Skeletal muscle cell (primary cell): Measurements from ENCODE around the gene PXYLP1.

ENCODE experiments used
- DNase-seq: peaks from one replicate; pipeline ENCODE4 v3.0.0-alpha.2; 2010; ENCODE audit warnings: low read depth
- H3K4me3 ChIP-seq: 2 replicates; pipeline ENCODE4 v1.5.1; 2011; ENCODE audit warnings: low read depth, mild to moderate bottlenecking, control low read depth, low read length, moderate library complexity

PXYLP1 gene

DNA sequence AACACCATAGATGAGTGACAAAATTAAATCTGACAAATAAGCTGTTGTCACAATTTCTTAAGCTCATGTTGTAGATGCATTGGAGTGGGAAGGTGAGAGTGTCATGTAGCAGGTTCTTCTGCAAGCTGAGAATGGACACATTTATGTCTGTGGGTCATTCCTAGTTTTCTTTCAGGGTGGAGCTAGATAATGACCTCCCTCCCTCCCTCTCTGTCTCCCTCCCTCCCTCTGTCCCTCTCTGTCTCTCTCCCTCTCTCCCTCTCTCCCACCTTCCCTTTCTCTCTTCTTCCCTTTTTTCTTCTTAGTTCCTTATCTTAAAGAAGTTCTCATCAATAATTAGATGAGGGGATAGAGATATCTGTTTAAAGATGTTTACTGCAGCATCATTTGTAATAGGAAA, 36.0 kb downstream of the PXYLP1 start:
- DNase-seq = no peak
- no peak overlapping the region for H3K4me3 ChIP-seq

DNA sequence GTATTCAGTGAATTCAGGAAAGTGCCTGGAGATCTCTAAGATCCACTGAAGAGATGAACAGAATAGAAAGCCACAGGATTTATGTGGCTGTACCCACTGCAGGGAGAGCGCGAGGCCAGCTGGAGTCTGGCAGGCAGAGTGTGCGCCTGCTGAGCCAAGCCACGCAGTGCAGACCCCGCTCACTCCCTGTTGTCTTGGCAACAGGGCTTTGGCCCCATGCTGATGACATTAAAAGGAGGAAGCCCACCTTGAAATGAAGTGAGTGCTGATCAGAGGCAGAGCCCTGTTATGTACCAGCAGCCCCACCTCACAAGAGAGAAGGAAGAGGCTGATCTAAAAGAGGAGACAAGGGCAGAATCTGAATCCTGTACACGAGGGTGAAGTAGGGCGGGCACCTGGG, 36.7 kb downstream of the PXYLP1 start:
- DNase-seq = no peak
- H3K4me3 ChIP-seq = no peak overlapping the region

DNA sequence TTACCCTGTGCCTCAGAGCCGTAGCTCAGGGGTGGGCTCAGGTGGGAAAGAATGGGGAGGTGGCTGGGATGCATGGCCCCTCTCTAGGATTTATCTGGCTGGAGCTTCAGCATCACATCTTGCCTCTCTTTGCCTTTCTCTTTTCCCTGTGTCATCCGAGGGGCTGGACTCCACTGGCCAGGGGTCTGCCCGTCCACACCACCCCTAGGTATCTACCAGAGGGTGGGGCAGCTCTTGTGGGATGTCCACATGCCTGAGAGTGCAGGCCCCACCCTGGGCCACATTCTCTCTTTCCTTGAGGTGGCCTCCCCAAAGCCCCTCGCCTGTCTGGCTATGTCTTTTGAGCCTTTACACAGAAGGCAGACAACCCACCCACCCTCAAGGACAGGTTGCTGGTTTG, 37.2 kb downstream of the PXYLP1 start:
- no peak for DNase-seq
- H3K4me3 ChIP-seq = no peak overlapping the region

DNA sequence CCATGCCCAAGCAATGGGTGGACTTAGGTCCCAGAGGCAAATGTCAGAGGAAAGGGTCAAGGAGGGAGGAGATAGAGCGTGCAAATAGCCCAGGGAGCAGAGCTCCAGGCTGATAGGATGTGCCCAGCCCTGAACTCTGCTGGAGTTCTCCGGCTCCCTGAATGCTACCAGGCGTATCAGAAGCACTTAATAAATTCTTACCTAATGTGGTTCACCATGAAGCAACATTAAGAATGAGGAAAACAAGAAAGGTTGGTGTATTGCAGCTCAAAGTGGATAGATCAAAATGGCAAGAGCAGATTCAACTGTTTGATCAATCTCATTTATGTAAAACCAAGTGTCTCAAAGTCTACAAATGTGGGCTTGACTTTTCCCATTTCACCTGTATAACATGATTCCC, 38.3 kb downstream of the PXYLP1 start:
- no peak overlapping the region for H3K4me3 ChIP-seq
- no peak for DNase-seq

DNA sequence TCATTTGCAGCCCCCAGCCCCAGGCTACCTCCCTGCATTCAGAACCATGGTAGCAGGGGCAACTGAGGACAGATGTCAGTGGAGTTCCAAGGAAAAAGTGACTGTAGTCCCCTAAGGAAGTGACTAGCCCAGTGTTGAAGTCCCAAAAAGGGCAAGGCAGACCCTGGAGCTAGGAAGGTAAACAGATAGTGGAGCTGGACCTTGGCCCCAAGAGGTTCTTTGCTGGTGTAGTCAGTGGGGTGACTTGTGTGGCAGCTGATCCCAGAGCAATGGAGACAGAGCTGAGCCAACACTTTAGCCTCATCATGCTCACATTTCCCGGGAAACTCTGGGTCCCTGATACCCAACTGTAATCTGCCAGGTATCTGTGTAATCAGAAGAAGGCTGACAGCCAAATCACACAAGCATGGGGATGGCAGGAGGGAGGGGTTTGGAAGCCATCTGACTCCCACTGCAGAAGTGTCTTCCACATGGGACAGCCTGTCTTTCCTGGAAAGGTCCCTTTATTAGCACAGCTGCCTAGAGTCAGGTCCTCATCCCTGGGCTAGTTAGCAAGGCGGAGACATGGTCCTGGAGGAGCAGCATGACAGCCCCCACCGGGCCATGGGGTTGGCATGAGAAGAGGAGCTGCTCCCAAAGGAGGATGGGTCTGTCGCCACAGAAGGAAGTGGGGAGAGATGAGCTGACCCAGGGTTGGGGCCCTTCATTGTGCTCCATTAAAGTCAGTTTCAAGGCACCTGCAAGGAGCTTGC, 39.8 kb downstream of the PXYLP1 start:
- DNase-seq = no peak
- no peak overlapping the region for H3K4me3 ChIP-seq

DNA sequence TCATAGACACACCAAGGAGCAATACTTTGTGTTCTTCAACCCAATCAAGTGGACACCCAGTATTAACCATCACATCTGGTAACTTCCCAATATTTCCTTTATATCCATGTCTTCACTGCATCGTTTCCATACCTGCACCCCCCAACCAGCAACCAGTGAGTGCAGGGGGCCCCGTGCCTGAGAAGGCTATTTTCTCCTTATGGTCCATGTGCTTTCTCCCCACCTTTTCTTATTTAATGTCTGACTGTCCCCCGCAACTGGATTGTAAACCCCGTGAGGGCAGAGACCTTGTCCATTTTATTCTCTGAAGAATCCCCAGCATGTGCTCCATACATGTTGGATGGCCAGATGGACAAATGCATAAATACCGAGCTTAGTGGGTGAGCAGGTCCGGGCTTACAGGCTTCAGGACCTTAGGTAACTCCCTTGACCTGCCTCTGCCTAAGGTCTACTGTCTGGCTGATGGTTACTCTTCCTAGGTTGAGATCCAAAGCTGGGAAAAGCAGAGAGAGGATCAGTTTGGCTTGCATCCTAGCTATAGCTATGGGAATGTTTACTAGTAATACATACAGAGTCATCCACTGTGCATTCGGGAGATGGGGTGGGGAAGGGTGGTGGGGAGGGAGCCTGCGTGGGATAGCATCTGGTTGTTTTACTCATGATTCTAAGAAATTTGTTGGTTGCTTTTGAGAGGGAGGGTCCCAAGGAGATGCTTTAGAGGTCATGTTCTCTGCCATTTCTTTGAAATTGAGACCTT, 41.5 kb downstream of the PXYLP1 start:
- DNase-seq = no peak
- no peak overlapping the region for H3K4me3 ChIP-seq

DNA sequence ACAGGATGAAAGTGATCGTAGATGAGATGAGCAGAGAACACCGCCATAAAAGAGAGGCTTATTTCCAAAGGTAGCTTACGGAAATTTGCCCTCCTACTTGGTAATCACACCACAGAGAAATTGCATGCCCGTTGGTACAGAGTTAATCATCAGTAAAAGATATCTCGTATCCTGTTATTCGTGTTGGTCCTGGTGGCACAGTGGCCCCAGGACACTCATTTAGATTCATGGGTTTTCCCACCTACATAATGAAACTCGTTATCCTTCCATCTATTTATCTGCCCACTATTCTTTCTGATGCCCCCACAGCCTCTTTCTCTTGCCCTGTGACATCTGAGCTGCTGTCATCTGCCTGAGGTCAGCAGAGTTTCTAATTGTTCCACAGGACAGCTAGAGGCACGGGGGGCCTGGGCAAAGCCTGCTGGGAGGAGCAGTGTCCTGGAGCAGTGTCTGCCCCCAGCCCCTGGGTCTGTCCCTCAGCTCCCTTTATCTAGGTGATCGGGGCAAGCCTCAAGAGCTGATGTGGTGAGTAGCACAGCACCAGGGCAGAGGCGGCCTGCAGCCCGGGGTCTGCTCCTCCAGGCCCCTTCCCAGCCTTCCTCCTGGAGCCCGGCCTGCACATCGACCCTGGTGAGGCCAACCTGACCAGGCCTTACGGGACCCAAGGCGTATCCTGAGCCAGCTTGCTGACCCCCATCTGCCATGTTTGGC, 42.2 kb downstream of the PXYLP1 start:
- DNase-seq = no peak
- H3K4me3 ChIP-seq = no peak overlapping the region

DNA sequence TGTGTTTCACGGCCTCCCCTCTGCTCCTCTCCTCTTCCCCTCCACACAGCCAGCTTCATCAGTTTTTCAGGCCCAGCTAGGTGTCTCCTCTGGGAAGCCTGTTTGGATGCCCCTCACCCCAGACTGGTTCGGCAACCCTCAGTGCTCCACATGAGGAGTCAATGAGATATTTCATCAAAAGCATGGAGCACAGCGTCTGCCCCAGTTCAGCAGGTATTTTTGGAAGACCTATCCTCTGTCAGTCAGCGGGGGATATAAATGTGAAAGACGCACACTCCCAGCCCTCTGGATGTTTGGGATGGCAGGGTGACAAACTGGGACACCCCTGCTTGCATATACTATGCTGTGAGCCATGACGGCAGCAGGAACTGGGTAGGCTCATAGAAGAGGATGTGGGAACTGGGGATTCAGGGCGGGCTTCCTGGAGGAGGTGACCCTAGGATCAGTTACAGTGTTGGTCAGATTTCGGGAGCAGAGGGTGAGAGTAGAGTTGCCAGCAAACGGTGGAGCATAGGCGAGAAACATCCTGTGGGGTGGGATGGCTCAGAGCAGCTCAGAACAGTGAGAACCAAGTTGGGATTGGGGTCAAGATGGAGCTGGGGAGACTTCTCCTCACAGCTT, 42.9 kb downstream of the PXYLP1 start:
- no peak overlapping the region for H3K4me3 ChIP-seq
- no peak for DNase-seq

DNA sequence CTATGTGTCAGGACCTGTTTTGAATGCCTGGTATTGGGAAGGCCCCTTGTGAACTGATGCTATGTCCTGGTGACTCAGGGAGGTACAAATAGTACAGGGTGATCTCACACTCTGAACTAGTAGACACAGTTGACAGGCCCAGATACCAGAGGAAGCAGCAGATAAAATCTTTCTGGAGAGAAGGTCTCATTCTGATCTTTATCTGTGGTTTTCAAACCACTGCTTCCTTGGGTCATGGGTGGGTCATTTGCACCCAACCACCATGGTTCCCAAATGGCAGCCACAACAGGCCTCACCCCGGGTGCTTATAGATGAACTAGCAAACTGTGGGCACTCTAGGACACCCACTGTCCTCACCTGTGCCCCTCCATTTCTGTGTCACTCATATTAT, 43.4 kb downstream of the PXYLP1 start:
- DNase-seq = peak; percentile 41

DNA sequence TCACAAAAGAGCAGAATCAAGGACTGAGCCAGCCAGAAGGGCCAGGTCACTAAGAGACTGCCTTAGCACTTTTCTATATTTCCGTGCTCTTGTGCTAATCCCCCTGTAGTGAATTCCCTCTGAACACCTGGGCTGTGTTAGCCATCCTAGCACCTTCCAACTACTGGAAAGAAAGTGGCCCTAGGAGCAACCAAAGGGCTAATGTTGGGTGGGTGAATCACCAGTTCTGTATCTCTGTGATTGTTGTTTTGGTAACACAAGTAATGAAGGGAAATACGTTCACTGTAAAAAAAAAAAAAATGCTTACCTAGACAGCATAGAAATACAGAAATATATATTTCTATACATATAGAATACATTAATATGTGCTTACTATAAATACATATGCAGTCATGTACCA, 43.9 kb downstream of the PXYLP1 start:
- no peak overlapping the region for H3K4me3 ChIP-seq
- no peak for DNase-seq

More for the DNA sequence above, 43.4 kb downstream of the PXYLP1 start:
- H3K4me3 ChIP-seq = no peak overlapping the region

DNA sequence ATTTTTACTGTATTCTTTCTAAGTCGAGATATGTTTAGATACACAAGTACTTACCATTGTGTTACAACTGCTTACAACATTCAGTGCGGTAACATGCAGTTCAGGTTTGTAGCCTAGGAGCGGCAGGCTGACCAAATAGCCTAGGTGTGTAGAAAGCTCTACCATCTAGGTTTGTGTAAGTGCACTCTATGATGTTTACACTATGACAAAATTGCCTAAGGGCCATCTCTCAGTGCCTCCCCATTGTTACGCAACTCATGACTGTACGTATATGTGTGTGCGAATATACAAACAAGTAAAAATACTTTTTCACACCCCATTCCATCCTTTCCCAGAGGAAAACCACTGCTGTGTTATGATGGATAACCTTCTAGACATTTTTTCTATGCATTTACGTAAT, 44.3 kb downstream of the PXYLP1 start:
- H3K4me3 ChIP-seq = no peak overlapping the region
- peak; percentile 39 for DNase-seq

DNA sequence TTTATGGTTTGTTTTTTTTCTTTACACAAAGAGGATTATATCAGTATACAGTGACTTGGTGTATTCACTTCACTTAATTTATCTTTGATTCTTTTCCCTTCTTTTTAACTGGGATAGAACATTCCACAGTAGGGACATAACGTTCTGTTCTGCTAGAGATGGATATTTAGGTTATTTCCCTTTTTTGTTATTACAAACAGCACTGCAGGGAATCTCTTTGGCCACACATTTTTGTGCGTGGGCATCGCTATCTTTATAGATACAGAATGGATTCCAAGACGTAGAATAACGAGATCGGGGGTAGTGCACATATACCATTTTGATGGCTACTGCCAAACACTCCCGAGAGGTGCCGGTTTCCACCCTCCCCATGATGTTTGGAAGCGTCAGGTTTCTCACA, 44.8 kb downstream of the PXYLP1 start:
- DNase-seq = no peak
- H3K4me3 ChIP-seq = no peak overlapping the region

DNA sequence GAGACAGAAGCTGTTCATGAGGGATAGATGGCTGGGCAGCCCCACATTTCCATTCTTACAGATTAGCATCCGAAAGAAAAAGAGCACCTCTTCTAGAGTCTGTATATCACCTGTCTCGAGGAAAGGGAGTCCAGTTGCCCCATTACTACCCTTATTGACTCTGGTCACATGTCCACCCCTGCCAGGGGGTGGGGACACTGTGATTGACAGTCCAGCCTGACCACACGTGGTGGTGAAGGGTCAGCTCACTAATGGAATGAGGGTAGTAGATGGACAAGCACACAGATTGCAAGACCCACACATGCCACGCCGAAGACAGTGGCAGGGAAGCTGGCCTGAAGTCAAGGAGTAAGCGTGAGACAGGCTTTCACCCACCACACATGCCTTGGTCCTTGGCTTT, 45.8 kb downstream of the PXYLP1 start:
- H3K4me3 ChIP-seq = no peak overlapping the region
- no peak for DNase-seq

DNA sequence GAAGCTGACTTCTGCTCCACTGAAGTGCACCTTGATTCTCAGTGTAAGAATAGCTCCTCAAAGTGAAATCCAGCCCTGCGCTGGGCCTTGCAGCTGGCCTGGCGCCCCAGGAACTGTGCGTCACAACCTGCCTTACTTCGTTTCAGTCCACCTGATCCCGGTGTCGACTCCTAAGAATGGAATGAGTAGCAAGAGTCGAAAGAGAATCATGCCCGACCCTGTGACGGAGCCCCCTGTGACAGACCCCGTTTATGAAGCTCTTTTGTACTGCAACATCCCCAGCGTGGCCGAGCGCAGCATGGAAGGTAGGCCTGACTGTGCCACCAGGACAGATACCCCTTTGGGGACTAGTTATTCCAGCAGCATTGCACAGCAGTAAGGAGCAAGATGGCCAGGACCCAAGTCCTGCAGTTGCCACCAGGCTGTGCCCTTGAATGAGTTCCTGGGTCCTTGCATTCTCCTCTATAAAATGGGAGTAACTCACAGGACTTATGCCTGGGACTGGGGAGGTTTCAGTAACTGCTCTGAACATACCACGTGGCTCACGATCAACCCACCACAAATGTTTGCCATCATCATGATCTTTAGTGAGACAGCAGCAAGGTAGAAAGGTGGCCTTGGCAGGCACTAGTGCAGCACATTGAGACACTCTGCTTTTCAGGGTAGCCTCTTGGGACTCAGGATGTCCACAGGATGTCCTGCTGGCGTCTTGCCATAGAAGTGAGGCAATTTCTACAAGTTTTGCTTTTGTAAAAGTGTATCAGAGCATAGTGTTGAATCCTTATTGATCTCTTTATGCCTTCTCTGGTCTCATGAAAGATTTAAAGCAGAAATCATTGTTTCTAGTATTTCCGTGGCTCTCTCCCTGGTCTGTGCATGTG, 46.8 kb downstream of the PXYLP1 start:
- no peak for DNase-seq
- no peak overlapping the region for H3K4me3 ChIP-seq

DNA sequence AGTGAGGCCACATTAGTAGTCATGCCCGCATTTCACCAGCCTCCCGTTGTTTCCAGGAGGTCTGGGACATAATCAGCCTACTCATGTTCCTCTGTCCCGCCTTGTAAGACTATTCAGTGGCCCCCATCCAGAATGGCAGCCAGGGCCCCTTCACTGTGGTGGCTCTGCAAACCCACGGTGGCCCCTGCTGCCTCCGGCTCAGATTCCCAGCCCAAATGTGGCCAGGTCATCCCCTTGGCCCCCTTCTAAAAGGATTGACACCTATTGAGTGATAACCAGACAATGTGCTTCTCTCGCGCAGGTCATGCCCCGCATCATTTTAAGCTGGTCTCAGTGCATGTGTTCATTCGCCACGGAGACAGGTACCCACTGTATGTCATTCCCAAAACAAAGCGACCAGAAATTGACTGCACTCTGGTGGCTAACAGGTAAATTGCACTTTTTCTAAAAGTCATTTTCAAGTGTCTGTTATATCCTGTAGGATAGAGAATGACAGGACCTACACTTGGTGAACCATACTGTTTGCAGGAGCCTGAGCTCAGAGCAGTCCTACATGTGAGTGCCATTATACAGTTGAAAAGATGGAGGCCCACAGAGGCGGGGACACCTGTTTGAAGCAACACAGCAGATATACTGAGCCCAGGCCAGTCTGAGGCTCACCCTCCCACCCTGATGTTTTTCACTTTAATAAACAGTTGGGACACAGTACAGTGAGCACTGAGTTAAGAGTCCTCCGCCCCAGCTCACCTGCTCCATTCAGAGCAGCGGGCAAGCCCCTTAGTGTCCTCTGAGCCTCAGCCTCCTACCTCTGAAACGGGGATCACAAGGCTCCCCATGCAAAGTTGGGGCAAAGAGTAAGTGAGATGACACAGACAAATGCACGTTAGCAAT, 47.7 kb downstream of the PXYLP1 start:
- DNase-seq = no peak

DNA sequence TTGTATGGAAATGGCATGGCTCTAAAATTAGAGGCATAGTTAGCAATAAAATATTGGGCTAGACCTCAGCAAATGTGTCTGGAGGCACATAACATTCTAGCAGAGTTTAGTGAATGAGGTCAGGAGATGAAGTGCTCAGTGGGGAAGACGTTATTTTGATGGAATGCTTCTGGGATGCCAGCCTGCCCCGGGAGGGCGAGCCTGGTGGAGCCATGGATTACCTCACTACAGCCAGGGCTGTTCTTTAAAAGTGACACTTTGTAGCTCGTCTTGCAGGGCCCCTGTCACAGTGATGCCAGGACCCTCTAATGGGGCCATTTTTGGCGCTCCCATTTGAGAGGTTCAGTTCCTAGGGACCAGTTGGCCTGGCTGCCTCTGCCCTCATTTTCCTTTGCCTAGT, 48.5 kb downstream of the PXYLP1 start:
- no peak for DNase-seq
- no peak overlapping the region for H3K4me3 ChIP-seq

More for the DNA sequence above, 47.7 kb downstream of the PXYLP1 start:
- no peak overlapping the region for H3K4me3 ChIP-seq

DNA sequence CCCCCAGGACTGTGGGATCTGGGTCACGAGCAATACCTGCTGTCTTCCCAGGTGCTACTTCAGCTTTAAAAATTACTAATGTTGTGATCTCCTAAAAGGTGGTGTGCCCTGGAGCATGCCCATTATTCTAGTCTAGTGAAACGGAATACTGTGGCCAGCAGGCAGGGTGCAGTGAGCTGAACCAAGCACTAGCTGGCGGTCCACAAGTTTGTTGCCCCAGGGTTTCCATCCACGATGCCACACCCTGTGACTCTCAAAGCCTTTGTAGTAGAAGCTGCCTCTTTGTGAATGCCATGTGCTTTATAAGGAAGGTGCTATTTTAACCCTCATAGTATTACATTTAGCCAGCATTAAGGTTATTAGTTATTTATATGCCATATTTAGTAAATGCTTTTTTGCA, 49.1 kb downstream of the PXYLP1 start:
- no peak overlapping the region for H3K4me3 ChIP-seq
- DNase-seq = no peak

DNA sequence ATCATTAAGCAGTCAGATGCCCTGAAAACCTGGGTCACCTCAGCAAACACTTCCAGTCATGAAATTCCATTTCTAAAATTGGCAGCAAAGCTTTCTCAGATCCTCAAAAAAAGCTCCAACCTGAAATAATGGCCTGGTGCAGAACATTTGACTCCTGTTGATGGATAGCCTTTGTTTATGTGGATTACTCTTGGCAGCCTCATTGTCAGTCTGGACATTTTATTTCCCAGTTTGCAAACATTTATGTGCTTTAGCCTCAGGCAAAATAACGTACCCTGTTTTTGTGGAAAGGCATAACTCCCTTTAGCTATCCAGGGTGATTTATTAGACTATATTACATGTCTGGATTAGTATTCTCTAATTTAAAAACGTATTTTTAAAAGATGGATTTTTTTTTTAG, 53.9 kb downstream of the PXYLP1 start:
- H3K4me3 ChIP-seq = no peak overlapping the region
- DNase-seq = no peak
